ENCODE measurements around the gene PTCH2.
"Not testable (repeated sequence)": the region's sequence is repeated elsewhere in the genome, so short reads cannot be mapped to it uniquely, and the experiment has no call there.

DNA sequence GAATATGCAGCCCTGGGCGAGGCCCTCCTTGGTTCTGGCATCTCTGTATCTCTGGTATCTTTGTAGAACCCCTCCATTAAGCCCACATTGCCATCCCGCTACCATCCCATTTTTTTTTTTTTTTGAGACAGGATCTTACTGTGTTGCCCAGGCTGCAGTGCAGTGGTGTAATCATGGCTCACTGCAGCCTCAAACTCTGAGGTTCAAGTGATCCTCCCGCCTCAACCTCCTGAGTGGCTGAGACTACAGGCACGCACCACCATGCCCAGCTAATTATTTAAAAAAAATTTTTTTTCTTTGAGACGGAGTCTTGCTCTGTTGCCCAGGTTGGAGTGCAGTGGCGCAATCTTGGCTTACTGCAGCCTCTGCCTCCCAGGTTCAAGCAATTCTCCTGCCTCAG is 18.7 kb downstream of the PTCH2 start:
- TF ChIP-seq, protein P1, sequence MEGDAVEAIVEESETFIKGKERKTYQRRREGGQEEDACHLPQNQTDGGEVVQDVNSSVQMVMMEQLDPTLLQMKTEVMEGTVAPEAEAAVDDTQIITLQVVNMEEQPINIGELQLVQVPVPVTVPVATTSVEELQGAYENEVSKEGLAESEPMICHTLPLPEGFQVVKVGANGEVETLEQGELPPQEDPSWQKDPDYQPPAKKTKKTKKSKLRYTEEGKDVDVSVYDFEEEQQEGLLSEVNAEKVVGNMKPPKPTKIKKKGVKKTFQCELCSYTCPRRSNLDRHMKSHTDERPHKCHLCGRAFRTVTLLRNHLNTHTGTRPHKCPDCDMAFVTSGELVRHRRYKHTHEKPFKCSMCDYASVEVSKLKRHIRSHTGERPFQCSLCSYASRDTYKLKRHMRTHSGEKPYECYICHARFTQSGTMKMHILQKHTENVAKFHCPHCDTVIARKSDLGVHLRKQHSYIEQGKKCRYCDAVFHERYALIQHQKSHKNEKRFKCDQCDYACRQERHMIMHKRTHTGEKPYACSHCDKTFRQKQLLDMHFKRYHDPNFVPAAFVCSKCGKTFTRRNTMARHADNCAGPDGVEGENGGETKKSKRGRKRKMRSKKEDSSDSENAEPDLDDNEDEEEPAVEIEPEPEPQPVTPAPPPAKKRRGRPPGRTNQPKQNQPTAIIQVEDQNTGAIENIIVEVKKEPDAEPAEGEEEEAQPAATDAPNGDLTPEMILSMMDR (IDR thresholded peaks at IDR 0.05): not testable (repeated sequence)
- not testable (repeated sequence) for TF ChIP-seq EP300 (IDR thresholded peaks at IDR 0.05); POLR2A (IDR thresholded peaks at IDR 0.05; ENCODE audit: low read depth)

Measured in esophagus muscularis mucosa (tissue), 4 donors.